ENCODE results near the gene BMPR1A. TPM values are rescaled to one million over a fixed set of nuclear protein-coding genes. Genes with fewer than 3 reads are reported as not detected.

Gene BMPR1A
- total RNA-seq, 1 donor from 2014 or later, result 11.2 TPM

DNA sequence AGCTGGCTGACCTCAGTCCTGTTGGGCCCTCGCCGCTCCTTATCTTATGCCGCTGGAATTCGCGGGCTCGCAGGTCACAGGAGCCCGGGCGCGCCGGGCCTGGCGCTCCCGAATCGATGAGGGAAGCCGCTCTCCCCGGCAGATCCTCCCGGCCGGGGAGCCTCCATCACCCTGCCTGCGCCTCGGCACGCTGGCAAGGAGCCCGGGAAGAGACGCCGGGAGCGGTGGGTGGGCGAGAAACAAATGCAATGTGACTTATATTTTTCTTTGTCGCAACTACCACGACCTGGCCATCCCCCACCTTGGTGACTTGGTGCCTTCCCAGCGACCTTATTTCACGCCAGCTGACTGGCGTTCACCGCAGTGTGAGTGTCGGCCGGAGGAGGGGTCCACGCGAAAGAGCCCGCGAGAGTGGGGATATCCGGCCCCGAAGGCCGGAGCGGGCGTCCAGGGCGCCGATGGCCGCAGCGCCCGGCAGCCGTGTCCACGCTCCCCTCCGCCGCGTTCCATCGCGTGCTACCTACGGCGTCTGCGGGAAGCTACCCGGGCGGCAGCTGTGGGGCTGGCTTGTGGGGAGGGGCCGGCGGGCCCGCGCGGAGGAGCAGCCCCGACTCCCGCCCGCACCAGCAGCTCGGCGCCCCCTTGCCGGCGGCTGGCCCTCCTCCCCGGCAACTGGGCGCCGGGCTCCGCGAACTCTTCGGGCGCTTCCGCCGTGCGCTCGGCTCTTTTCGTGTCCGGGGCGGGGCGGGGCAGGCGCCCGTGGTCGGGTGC is 494 bp upstream of the BMPR1A start:
- peaks cover 9% of the 10 kb centered on the region for H3K36me3 Mint-ChIP-seq (ENCODE audit: low read depth)
- peak overlapping the region; percentile 80 for H3K4me3 Mint-ChIP-seq (ENCODE audit: low read depth)
- H3K27me3 Mint-ChIP-seq (ENCODE audit: low read depth), result peaks cover 43% of the 10 kb centered on the region
- intact Hi-C loops (cut with micrococcal nuclease), result loop anchor here (1.0 to 10.0 kb wide), 4 partner anchors 45 to 351 kb away; partner anchors contain the start of gene SHLD2
- peak overlapping the region; percentile 67 for H3K27ac Mint-ChIP-seq
- no peaks in the 10 kb centered on the region for H3K9me3 Mint-ChIP-seq
- DNase-seq (ENCODE audit: low spot score), result peak; percentile 84
- peaks cover 41% of the 10 kb centered on the region for H3K4me1 Mint-ChIP-seq (ENCODE audit: low read depth)

DNA sequence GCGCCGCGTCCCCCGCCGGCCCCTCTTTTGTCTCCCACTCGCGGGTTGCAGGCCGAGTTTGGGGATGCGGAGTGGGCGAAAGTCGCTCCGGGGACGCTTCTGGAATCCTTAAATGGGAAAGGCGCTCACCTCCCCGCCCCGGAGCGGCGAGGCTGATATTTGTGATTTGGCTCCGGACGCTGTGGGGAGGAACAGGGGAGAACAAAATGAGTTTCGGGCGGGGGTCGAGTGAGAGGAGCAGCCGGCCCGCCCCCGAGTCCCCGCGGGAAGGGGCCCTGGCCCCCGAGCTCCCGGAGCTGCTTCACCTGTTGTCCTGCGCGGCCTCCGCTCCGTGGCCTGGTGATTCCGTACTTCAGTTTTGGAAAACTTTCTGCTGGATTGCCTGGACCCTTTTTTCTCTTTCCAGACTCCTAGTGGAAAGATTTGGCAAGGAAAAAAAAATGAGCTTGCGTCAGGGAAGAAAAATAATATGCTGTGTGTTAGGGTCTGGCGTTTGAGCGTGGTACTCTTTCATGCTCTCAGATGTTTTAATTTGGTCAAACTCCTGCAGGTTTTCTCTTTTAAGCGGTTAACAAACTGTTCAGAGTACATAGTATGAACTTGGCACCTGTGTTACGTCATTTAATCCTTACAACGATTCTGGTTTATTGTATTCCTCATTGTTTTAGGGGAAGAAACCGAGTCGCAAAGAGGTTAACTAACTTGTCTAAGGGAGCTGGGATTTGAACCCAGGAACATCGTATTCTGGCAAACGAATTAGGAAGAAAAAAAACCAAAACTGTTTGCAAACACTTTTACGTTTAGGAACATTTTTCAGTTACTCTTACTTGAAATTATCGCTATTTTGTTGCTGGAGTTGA is 924 bp downstream of the BMPR1A start:
- Mint-ChIP-seq H3K4me1 (ENCODE audit: low read depth) (peaks cover 39% of the 10 kb centered on the region), H3K27ac (peak overlapping the region; percentile 65), H3K36me3 (ENCODE audit: low read depth) (peaks cover 9% of the 10 kb centered on the region), H3K9me3 (no peaks in the 10 kb centered on the region), H3K4me3 (ENCODE audit: low read depth) (peak overlapping the region; percentile 84), H3K27me3 (ENCODE audit: low read depth) (peaks cover 55% of the 10 kb centered on the region)
- DNase-seq (ENCODE audit: low spot score), result peak; percentile 12
- intact Hi-C loops (cut with micrococcal nuclease), result loop anchor here (2.0 to 10.0 kb wide), 3 partner anchors 131 to 353 kb away; partner anchors contain the start of gene SHLD2

DNA sequence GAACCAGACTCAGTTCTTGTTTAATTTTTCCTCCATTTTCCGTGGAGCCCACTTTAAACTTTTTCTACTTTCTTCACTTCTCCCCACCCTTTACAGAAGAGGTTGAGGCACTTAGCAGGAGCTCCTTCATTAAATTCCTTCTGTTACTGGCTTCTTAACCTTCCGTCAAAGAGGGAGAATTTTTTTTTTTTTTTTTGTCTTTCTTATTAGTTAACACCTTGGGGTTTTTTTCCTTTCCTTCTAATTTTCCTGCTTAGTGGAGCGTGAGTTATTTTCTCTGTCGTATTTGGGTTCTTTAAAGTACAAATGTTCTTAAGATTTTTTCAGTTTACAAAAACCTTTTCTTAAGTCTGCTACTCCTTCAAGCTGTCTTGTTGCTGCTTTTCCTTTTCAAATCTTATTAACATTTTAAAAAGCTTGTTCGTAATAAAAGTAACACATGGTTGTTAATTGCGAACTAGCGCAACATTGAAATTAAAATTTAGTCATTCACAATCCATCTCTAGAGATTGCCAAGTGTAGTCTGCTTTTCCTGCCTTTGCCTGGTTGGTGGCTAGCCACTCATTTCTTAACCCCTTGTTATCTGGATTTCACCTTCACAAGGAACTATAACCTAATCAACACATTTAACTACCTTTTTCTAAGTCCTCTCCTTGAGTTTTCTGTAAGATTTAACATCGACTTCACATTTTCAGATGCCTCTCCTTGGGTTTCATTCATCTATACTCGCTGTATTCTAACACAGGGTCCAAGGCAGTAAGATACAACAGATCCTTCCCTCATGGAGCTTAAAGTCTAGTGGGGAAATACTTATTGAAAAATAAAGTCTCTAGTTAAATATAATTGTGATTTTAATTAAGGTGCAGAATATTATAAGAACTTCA is 2.0 kb downstream of the BMPR1A start:
- intact Hi-C loops (cut with micrococcal nuclease), result loop anchor here (5.0 to 10.0 kb wide), 2 partner anchors 339 to 354 kb away; partner anchors contain the start of gene SHLD2
- Mint-ChIP-seq H3K4me3 (ENCODE audit: low read depth) (peak overlapping the region; percentile 84), H3K27ac (no peak overlapping the region), H3K9me3 (no peaks in the 10 kb centered on the region), H3K4me1 (ENCODE audit: low read depth) (peaks cover 31% of the 10 kb centered on the region), H3K27me3 (ENCODE audit: low read depth) (peaks cover 56% of the 10 kb centered on the region), H3K36me3 (ENCODE audit: low read depth) (peaks cover 9% of the 10 kb centered on the region)
- no peak for DNase-seq (ENCODE audit: low spot score)

GRCh38 chr10:86759073-86759672 is 2.8 kb downstream of the BMPR1A start:
- Mint-ChIP-seq H3K4me1 (ENCODE audit: low read depth) (peaks cover 30% of the 10 kb centered on the region), H3K9me3 (no peaks in the 10 kb centered on the region), H3K36me3 (ENCODE audit: low read depth) (peaks cover 9% of the 10 kb centered on the region), H3K4me3 (ENCODE audit: low read depth) (no peak overlapping the region), H3K27me3 (ENCODE audit: low read depth) (peaks cover 49% of the 10 kb centered on the region), H3K27ac (no peak overlapping the region)
- no peak for DNase-seq (ENCODE audit: low spot score)
- intact Hi-C loops (cut with micrococcal nuclease), result loop anchor here (5.0 to 10.0 kb wide), 2 partner anchors 338 to 354 kb away; partner anchors contain the start of gene SHLD2

DNA sequence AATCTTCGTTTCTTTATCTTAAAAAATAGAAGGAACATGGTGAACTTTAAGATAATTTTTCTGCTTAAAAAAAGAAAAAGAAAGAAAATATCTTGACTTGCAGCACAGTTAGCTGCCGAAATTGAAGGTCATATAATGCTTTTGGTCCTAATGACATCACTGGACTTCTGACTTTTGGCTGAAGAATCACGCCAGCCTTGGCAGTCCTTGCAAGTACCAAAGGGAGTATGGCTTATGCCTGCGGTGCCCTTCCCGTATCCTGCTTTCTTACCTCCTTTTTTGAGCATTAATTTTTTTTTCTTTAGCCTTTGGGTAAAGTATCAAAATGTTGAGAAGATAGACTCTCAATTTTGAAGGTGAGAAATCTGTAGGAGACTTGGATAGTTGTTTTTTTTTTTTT is 7.0 kb downstream of the BMPR1A start:
- peaks cover 9% of the 10 kb centered on the region for H3K36me3 Mint-ChIP-seq (ENCODE audit: low read depth)
- H3K4me3 Mint-ChIP-seq (ENCODE audit: low read depth), result no peak overlapping the region
- H3K27me3 Mint-ChIP-seq (ENCODE audit: low read depth), result peaks cover 42% of the 10 kb centered on the region
- DNase-seq (ENCODE audit: low spot score), result no peak
- intact Hi-C loops (cut with micrococcal nuclease), result no loop called here
- no peak overlapping the region for H3K27ac Mint-ChIP-seq
- H3K4me1 Mint-ChIP-seq (ENCODE audit: low read depth), result peaks cover 15% of the 10 kb centered on the region
- H3K9me3 Mint-ChIP-seq, result no peaks in the 10 kb centered on the region

DNA sequence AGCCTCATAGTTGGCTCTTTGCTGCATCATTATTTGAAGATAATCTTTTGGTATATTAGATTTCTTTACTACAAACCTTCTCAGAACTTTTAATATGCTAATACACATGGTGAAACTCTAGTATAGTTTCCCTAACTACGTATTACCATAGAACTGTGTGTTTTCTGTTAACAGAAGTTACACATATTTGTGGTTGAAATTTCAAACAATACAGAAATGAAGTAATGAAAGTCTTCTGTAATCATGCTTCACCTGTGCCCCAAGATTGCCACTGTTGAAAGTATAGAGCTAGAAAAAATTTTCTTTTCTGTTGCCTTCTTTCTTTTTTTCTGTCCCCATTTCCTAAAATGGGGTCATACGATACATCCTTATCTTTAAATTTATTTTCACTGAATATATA is 9.1 kb downstream of the BMPR1A start:
- no peak overlapping the region for H3K27ac Mint-ChIP-seq
- no peak overlapping the region for H3K4me3 Mint-ChIP-seq (ENCODE audit: low read depth)

GRCh38 chr10:86768412-86769062 is 12.1 kb downstream of the BMPR1A start:
- intact Hi-C loops (cut with micrococcal nuclease), result no loop called here
- no peaks in the 10 kb centered on the region for H3K9me3 Mint-ChIP-seq
- H3K36me3 Mint-ChIP-seq (ENCODE audit: low read depth), result no peaks in the 10 kb centered on the region
- peaks cover 22% of the 10 kb centered on the region for H3K27me3 Mint-ChIP-seq (ENCODE audit: low read depth)
- no peak overlapping the region for H3K4me3 Mint-ChIP-seq (ENCODE audit: low read depth)
- peaks cover 4% of the 10 kb centered on the region for H3K4me1 Mint-ChIP-seq (ENCODE audit: low read depth)
- DNase-seq (ENCODE audit: low spot score), result no peak
- H3K27ac Mint-ChIP-seq, result no peak overlapping the region

More for the DNA sequence above, 9.1 kb downstream of the BMPR1A start:
- Mint-ChIP-seq H3K4me1 (ENCODE audit: low read depth) (peaks cover 4% of the 10 kb centered on the region), H3K36me3 (ENCODE audit: low read depth) (no peaks in the 10 kb centered on the region), H3K9me3 (no peaks in the 10 kb centered on the region), H3K27me3 (ENCODE audit: low read depth) (peaks cover 35% of the 10 kb centered on the region)
- no peak for DNase-seq (ENCODE audit: low spot score)
- intact Hi-C loops (cut with micrococcal nuclease), result no loop called here

DNA sequence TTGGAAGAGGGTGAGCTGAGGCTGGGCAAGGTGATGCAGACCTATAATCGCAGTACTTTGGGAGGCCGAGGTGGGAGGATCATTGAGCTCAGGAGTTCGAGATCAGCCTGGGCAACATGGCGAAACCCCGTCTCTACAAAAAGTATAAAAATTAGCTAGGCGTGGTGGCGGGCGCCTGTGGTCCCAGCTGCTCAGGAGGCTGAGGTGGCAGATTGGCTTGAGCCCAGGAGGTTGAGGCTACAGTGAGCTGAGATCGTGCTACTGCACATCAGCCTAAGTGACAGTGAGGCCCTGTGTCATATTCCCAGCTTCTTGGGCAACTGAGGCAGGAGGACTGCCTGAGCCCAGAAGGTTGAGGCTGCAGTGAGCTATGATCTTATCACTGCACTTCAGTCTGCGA is 13.6 kb downstream of the BMPR1A start:
- no peak for DNase-seq (ENCODE audit: low spot score)
- intact Hi-C loops (cut with micrococcal nuclease), result no loop called here
- Mint-ChIP-seq H3K27ac (no peak overlapping the region), H3K9me3 (no peaks in the 10 kb centered on the region), H3K36me3 (ENCODE audit: low read depth) (no peaks in the 10 kb centered on the region), H3K27me3 (ENCODE audit: low read depth) (peaks cover 19% of the 10 kb centered on the region), H3K4me3 (ENCODE audit: low read depth) (no peak overlapping the region), H3K4me1 (ENCODE audit: low read depth) (peaks cover 6% of the 10 kb centered on the region)

GRCh38 chr10:86770412-86770960 is 14.1 kb downstream of the BMPR1A start:
- H3K4me3 Mint-ChIP-seq (ENCODE audit: low read depth), result no peak overlapping the region
- H3K9me3 Mint-ChIP-seq, result no peaks in the 10 kb centered on the region
- H3K4me1 Mint-ChIP-seq (ENCODE audit: low read depth), result peaks cover 7% of the 10 kb centered on the region
- intact Hi-C loops (cut with micrococcal nuclease), result no loop called here
- peaks cover 18% of the 10 kb centered on the region for H3K27me3 Mint-ChIP-seq (ENCODE audit: low read depth)
- no peak for DNase-seq (ENCODE audit: low spot score)
- no peak overlapping the region for H3K27ac Mint-ChIP-seq
- H3K36me3 Mint-ChIP-seq (ENCODE audit: low read depth), result no peaks in the 10 kb centered on the region

GRCh38 chr10:86773498-86773897 is 17.1 kb downstream of the BMPR1A start:
- Mint-ChIP-seq H3K4me3 (ENCODE audit: low read depth) (no peak overlapping the region), H3K36me3 (ENCODE audit: low read depth) (no peaks in the 10 kb centered on the region), H3K27ac (no peak overlapping the region), H3K4me1 (ENCODE audit: low read depth) (peaks cover 7% of the 10 kb centered on the region), H3K27me3 (ENCODE audit: low read depth) (peaks cover 9% of the 10 kb centered on the region), H3K9me3 (no peaks in the 10 kb centered on the region)
- intact Hi-C loops (cut with micrococcal nuclease), result no loop called here
- no peak for DNase-seq (ENCODE audit: low spot score)

- peaks cover 6% of the 10 kb centered on the region for H3K4me1 Mint-ChIP-seq (ENCODE audit: low read depth)
- H3K4me3 Mint-ChIP-seq (ENCODE audit: low read depth), result no peak overlapping the region
- H3K9me3 Mint-ChIP-seq, result no peaks in the 10 kb centered on the region
- H3K27me3 Mint-ChIP-seq (ENCODE audit: low read depth), result no peaks in the 10 kb centered on the region
- no peak overlapping the region for H3K27ac Mint-ChIP-seq
- DNase-seq (ENCODE audit: low spot score), result no peak
- intact Hi-C loops (cut with micrococcal nuclease), result no loop called here
- H3K36me3 Mint-ChIP-seq (ENCODE audit: low read depth), result no peaks in the 10 kb centered on the region
Measured at GRCh38 chr10:86775056-86775869, 18.8 kb downstream of the BMPR1A start.
